ENCODE results near the gene SLC37A3. TPM values are rescaled to one million over a fixed set of nuclear protein-coding genes. Genes with fewer than 3 reads are reported as not detected.
A peak's percentile ranks its signal among the peaks of the same experiment; 100 is the strongest.

Gene SLC37A3
- total and polyA plus RNA-seq, 2 of the 13 experiments (the other 11 are each of a cell fraction or from before 2014, with no cell fraction given), result 21.3 to 27.9 TPM

DNA sequence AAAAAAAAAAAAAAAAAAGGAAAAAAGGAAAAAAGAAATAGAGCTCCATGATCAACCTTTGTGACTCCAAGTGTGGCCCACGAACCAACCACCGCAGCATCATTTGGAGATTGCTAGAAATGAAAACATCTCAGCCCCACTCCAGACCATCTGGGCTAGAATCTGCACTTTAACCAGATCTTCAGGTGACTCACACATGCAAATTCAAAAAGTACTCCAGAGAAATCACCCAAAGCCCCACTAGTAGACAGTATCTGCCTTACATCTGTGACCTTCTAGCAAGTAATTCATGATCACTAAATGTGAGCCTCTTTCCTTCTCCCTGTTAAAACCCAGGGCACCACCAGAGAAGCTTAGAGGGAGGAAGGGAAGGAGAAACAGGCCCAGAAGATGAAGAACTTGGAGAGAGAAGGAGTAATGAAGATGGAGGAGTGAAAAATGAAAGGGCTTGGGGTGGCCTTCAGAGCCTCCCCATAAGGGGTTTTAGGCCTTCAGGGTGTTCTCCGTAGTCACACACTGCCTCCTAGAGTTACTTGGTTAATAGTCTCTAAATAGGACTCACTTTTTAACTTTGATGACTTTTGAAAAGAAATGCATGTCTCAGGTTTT, 94.0 kb downstream of the SLC37A3 start (continued):
- TF ChIP-seq ZBTB1 (CRISPR knock-in tag; IDR thresholded peaks at IDR 0.05; ENCODE audit: borderline replicate concordance), result no peak
- no peak for TF ChIP-seq PPARG (CRISPR knock-in tag; conservative IDR thresholded peaks at IDR 0.05)
- TF ChIP-seq, protein P1, sequence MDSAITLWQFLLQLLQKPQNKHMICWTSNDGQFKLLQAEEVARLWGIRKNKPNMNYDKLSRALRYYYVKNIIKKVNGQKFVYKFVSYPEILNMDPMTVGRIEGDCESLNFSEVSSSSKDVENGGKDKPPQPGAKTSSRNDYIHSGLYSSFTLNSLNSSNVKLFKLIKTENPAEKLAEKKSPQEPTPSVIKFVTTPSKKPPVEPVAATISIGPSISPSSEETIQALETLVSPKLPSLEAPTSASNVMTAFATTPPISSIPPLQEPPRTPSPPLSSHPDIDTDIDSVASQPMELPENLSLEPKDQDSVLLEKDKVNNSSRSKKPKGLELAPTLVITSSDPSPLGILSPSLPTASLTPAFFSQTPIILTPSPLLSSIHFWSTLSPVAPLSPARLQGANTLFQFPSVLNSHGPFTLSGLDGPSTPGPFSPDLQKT (CRISPR knock-in tag; IDR thresholded peaks at IDR 0.05; ENCODE audit: borderline replicate concordance), result no peak
- TF ChIP-seq, protein P2, sequence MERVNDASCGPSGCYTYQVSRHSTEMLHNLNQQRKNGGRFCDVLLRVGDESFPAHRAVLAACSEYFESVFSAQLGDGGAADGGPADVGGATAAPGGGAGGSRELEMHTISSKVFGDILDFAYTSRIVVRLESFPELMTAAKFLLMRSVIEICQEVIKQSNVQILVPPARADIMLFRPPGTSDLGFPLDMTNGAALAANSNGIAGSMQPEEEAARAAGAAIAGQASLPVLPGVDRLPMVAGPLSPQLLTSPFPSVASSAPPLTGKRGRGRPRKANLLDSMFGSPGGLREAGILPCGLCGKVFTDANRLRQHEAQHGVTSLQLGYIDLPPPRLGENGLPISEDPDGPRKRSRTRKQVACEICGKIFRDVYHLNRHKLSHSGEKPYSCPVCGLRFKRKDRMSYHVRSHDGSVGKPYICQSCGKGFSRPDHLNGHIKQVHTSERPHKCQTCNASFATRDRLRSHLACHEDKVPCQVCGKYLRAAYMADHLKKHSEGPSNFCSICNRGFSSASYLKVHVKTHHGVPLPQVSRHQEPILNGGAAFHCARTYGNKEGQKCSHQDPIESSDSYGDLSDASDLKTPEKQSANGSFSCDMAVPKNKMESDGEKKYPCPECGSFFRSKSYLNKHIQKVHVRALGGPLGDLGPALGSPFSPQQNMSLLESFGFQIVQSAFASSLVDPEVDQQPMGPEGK (CRISPR knock-in tag; IDR thresholded peaks at IDR 0.05), result peak; percentile 42; the same call in 1 of the 2 replicates
- TF ChIP-seq, protein P3, sequence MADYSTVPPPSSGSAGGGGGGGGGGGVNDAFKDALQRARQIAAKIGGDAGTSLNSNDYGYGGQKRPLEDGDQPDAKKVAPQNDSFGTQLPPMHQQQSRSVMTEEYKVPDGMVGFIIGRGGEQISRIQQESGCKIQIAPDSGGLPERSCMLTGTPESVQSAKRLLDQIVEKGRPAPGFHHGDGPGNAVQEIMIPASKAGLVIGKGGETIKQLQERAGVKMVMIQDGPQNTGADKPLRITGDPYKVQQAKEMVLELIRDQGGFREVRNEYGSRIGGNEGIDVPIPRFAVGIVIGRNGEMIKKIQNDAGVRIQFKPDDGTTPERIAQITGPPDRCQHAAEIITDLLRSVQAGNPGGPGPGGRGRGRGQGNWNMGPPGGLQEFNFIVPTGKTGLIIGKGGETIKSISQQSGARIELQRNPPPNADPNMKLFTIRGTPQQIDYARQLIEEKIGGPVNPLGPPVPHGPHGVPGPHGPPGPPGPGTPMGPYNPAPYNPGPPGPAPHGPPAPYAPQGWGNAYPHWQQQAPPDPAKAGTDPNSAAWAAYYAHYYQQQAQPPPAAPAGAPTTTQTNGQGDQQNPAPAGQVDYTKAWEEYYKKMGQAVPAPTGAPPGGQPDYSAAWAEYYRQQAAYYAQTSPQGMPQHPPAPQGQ (CRISPR knock-in tag; IDR thresholded peaks at IDR 0.05; ENCODE audit: borderline replicate concordance), result no peak
- TF ChIP-seq IRF2 (CRISPR knock-in tag; IDR thresholded peaks at IDR 0.05), result 0 out of 2 replicates have a peak, but pooled peaks have one; percentile 25
- TF ChIP-seq, protein P4, sequence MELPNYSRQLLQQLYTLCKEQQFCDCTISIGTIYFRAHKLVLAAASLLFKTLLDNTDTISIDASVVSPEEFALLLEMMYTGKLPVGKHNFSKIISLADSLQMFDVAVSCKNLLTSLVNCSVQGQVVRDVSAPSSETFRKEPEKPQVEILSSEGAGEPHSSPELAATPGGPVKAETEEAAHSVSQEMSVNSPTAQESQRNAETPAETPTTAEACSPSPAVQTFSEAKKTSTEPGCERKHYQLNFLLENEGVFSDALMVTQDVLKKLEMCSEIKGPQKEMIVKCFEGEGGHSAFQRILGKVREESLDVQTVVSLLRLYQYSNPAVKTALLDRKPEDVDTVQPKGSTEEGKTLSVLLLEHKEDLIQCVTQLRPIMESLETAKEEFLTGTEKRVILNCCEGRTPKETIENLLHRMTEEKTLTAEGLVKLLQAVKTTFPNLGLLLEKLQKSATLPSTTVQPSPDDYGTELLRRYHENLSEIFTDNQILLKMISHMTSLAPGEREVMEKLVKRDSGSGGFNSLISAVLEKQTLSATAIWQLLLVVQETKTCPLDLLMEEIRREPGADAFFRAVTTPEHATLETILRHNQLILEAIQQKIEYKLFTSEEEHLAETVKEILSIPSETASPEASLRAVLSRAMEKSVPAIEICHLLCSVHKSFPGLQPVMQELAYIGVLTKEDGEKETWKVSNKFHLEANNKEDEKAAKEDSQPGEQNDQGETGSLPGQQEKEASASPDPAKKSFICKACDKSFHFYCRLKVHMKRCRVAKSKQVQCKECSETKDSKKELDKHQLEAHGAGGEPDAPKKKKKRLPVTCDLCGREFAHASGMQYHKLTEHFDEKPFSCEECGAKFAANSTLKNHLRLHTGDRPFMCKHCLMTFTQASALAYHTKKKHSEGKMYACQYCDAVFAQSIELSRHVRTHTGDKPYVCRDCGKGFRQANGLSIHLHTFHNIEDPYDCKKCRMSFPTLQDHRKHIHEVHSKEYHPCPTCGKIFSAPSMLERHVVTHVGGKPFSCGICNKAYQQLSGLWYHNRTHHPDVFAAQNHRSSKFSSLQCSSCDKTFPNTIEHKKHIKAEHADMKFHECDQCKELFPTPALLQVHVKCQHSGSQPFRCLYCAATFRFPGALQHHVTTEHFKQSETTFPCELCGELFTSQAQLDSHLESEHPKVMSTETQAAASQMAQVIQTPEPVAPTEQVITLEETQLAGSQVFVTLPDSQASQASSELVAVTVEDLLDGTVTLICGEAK (IDR thresholded peaks at IDR 0.05), result no peak
- TF ChIP-seq, protein P4 (CRISPR knock-in tag; IDR thresholded peaks at IDR 0.05), result no peak
- no peak for TF ChIP-seq ZNF879 (CRISPR knock-in tag; IDR thresholded peaks at IDR 0.05)
- no peak for TF ChIP-seq CCAR2 (optimal IDR thresholded peaks at IDR 0.05; ENCODE audit: low read depth, low read length)
- no peak for TF ChIP-seq EHMT2 (IDR thresholded peaks at IDR 0.05; ENCODE audit: borderline replicate concordance, low read depth, low read length)
- TF ChIP-seq ZNF572 (CRISPR knock-in tag; IDR thresholded peaks at IDR 0.05), result no peak
- TF ChIP-seq, protein P5, sequence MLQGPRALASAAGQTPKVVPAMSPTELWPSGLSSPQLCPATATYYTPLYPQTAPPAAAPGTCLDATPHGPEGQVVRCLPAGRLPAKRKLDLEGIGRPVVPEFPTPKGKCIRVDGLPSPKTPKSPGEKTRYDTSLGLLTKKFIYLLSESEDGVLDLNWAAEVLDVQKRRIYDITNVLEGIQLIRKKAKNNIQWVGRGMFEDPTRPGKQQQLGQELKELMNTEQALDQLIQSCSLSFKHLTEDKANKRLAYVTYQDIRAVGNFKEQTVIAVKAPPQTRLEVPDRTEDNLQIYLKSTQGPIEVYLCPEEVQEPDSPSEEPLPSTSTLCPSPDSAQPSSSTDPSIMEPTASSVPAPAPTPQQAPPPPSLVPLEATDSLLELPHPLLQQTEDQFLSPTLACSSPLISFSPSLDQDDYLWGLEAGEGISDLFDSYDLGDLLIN (CRISPR knock-in tag; IDR thresholded peaks at IDR 0.05; ENCODE audit: borderline replicate concordance), result no peak

Measured in HepG2 (cell line).